Choroid plexus epithelial cell (primary cell): ENCODE results near the gene GTPBP6.

ENCODE experiments used
- DNase-seq: peaks from one replicate; pipeline ENCODE4 v3.0.0-alpha.2; 2010; ENCODE audit warnings: low read depth
- H3K4me3 ChIP-seq: 2 replicates; pipeline ENCODE4 v1.5.1; 2011; ENCODE audit warnings: low read depth, mild to moderate bottlenecking, control low read depth, low read length, moderate library complexity
- CTCF ChIP-seq: conservative IDR thresholded peaks from 2 replicates; pipeline ENCODE4 v1.5.1; 2011; ENCODE audit warnings: low read depth, mild to moderate bottlenecking, control low read depth, inconsistent platforms, low read length, moderate library complexity

The GTPBP6 gene

GRCh38 chrX:319579-320125 lies 1.1 kb upstream of the GTPBP6 start:
- no peak for TF ChIP-seq CTCF
- H3K4me3 ChIP-seq: peak overlapping the region; percentile 93
- no peak for DNase-seq

GRCh38 chrX:318068-318738 lies 393 bp downstream of the GTPBP6 start:
- peak; percentile 100 for DNase-seq
- peak overlapping the region; percentile 88 for H3K4me3 ChIP-seq
- no peak for TF ChIP-seq CTCF

- no peak for TF ChIP-seq CTCF
- H3K4me3 ChIP-seq: peak overlapping the region; percentile 66
- no peak for DNase-seq
Observed at GRCh38 chrX:317424-318067, 1.1 kb downstream of the GTPBP6 start.

GRCh38 chrX:316351-317325 lies 2.0 kb downstream of the GTPBP6 start:
- H3K4me3 ChIP-seq: no peak overlapping the region
- TF ChIP-seq CTCF: no peak
- no peak for DNase-seq

- DNase-seq: no peak
- no peak for TF ChIP-seq CTCF
- H3K4me3 ChIP-seq: no peak overlapping the region
Observed at GRCh38 chrX:314781-315595, 3.6 kb downstream of the GTPBP6 start.

GRCh38 chrX:314049-314448 lies 4.5 kb downstream of the GTPBP6 start:
- no peak for TF ChIP-seq CTCF
- no peak for DNase-seq
- no peak overlapping the region for H3K4me3 ChIP-seq
